Stimulated activated CD8-positive, alpha-beta memory T cell treated with anti-CD3 and anti-CD28 coated beads, Interleukin-2, amount 100 ng/mL, for 48 hours (primary cell): Measurements from ENCODE around the gene RAN.
"Not testable (repeated sequence)": the region's sequence is repeated elsewhere in the genome, so short reads cannot be mapped to it uniquely, and the experiment has no call there.

Experiments
- DNase-seq, 2 donors: peaks; one replicate each; pipeline ENCODE4 v3.0.0-alpha.2; 2020; ENCODE audit warnings: low read depth in 2 of 2

The RAN gene

DNA sequence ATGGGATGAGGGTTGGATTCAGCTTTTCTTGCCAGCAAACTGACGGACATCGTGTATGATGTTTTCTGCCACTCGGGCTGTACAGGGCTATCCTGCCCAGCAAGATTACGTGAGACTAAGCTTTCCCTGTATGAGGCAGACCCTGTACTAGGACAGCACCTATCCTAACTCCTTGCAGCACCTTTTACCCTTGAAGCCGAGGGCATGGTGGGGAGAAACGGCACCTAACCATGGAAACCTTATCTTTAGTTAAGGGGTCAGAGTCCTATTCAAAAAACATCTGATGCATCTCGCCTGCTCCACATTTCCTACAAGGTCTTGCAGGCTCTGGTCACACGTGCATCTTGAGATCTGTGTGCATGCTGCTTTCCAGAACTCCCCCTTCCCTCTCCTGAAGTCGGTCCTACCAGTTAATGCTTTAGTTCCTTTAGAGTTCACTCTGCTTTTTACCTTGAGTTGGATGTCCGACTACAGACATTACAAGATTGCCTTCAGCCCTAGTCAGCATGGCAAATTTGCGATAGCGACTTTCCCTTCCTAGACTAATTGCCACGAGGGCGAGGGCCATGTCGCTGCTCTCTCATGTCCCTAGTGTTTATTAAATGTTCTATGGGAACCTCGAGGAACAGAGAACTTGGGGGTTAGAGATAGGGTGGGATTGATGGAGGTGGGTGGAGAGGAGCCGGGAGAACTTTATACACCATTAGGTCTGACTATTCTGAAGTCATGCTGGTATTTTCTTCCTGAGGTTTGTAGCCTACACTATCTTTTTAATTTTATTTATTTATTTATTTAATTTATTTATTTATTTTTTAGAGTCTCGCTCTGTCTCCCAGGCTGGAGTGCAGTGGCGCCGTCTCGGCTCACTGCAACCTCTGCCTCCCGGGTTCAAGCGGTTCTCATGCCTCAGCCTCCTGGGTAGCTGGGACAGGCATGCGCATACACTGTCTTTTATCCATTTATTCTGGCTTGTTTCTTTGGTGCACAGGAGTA lies 6.6 kb downstream of the RAN start:
- DNase-seq, result no peak

DNA sequence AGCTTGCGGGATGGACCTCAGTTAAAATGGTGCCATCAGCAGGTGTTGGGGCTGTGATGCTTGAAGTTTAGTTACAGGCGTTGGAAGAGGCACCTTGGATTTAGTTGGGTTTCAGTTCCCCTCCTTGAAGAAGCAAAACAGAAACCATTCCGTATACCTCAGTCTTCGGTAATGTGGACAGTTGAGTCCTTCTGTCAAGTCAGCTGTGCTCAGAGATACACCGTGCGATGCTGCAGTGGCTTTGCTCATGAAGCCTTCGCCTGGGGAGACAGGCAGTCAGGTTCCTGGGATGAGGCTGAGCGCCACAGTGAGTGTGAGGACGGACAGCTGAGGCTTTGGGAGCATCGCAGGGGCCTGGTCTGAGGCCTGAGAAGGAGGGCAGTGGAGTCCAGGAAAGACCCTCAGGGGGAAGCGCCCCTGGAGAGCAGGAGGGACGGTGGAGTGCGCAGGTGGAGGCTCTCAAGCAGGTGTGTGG lies 7.4 kb downstream of the RAN start:
- no peak for DNase-seq

DNA sequence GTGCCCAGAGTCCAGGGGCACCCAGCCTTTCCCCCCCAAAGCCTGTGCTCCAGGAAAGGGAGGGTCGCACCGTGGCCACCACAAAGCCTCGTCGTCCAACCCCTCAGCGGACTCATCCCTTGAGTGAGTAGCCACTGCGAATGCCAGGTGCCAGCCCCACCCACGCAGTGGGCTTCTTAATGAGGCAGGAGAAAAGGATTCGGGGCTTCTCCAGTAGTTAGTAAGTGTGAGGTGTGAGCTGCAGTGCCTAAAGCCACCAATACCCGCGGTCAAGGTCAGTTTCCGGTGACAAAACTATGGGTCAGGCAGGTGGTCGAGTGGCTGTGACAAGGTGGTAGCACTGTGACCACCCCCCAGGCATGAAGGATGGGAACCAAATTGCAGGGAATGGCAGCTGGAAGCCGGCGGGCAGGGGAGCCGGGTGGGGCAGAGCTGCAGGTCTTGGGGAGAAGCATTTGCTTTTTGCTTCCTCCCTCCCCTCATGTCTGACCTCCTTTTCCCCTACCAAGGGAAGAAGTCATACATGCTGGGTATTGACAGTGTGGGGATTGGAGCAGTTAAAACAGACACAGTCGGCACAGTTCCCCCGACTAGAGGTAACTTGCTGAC lies 8.0 kb downstream of the RAN start:
- DNase-seq, result no peak

DNA sequence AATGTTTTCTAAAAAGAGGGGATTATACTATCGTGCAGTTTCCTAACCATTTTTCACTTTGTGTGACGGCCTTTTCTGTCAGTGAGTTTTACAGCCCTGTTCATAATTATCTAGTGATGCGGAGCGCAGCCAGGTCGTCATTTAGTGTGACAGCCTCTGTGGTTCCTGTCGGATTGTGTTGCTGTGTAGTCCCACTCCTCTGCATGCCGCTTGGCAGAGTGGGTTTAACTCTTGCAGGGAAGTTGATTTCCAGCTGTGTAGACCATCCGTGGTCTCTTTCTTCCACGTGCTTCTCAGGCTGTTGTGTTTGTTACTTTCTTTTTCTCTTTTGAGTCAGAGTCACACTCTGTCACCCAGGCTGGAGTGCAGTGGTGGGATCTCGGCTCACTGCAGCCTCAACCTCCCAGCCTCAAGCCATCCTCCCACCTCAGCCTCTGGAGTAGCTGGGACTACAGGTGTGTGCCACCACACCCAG lies 8.6 kb downstream of the RAN start:
- no peak for DNase-seq

- DNase-seq, result no peak
Observed at GRCh38 chr12:130881046-130881445, 9.2 kb downstream of the RAN start.

GRCh38 chr12:130881548-130881947 lies 9.7 kb downstream of the RAN start:
- no peak for DNase-seq

GRCh38 chr12:130887190-130887589 lies 15.3 kb downstream of the RAN start:
- DNase-seq, result not testable (repeated sequence)

GRCh38 chr12:130904064-130904463 lies 32.2 kb downstream of the RAN start:
- DNase-seq, result no peak

GRCh38 chr12:130904936-130905455 lies 33.1 kb downstream of the RAN start:
- DNase-seq, result not testable (repeated sequence)

GRCh38 chr12:130909111-130909510 lies 37.2 kb downstream of the RAN start:
- no peak for DNase-seq

GRCh38 chr12:130911193-130911592 lies 39.3 kb downstream of the RAN start:
- no peak for DNase-seq

DNA sequence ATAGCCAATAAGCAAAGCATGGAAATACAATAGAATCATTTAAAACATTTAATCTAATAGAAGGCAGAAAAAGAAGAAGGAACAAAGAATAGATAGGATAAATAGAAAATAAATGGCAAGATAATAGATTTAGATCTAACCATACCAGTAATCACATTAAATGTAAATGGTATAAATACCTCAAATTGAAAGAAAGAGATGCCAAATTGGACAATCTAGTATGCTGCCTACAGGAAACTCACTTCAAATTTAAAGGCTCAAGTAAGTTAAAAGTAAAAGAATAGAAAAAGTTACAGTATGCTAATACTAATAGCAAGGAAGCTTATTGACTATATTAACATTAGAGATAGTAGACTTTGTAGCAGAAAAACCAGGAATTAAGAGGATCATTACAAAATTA lies 40.1 kb downstream of the RAN start:
- DNase-seq, result no peak

DNA sequence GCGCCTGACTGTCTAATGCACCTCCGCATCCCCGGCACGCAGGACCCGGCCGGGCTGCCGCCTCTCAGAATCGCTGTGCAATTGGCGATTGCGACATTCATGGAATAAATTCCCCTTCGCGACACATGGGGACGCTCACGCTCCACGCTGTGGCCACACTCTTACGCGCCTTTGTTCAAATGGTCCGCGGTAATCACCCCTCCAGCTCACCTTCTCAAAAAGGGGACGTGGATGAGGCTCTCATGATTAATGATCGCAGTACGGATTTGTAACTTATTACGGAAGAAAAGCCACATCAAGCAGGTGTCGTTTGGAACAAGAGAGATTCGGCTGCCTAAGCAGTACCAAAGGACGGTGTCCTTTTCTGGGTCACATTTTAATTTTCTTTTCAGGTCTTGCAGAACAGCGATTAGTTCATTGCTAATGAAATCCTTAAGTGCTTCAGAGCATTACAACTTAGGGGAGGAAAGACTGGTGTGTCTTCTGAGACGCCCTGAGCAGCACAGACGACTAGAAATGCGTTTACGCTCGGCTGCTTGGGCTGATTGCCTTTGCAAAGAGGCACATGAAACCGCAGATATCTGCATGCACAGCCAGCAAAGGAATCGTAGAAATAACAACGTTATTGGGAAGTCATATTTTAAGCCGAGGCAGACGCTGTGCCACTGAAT lies 44.5 kb downstream of the RAN start:
- peak in 1 of 2 donors; percentile 3 for DNase-seq

DNA sequence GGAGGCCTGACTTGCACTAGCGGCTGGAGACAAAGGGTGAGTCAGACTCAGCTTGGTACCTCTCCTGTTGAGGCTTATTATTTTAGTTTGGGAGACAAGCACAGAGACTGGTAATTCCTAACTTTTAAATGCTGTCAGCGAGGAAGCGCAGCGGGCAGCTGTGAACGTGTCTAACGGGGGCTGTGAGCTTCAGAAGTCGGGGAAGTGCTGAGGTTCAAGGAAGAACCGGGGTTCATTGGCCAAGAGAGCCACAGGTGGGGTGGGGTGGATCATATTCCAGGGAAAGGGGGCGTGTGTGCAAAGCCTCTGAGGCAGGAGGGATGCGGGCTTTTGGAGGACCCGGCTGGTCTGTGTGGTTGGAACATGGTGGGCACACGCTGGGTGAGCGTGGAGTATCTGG lies 45.7 kb downstream of the RAN start:
- DNase-seq, result no peak

GRCh38 chr12:130919086-130919485 lies 47.2 kb downstream of the RAN start:
- DNase-seq, result no peak

DNA sequence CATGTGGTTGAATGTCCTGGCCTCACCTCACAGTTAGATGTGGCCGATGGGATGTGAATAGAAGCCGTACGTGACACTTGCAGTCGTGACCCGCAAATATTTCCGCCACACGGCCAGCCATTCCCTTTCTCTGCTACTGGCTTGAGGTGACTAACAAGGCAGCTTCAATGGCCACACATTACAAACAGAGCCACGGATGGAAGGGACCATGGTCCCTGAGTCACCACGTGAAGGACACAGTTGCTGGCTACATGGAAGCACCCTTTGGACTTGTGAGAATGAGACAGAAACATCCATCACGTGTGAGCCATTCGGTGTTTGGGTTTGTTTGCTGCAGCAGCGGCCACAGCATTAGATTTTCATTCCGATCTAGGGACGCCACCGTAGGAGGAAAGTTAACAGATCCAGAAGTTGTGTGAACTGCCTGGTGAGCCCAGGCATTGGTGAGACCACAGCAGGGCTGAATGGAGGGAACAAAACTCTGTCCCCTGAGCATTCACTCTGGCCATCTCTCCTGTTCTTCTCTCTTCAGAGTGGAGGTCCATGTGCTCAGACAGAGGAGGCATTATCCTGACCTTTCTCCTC lies 48.3 kb downstream of the RAN start:
- DNase-seq, result no peak

DNA sequence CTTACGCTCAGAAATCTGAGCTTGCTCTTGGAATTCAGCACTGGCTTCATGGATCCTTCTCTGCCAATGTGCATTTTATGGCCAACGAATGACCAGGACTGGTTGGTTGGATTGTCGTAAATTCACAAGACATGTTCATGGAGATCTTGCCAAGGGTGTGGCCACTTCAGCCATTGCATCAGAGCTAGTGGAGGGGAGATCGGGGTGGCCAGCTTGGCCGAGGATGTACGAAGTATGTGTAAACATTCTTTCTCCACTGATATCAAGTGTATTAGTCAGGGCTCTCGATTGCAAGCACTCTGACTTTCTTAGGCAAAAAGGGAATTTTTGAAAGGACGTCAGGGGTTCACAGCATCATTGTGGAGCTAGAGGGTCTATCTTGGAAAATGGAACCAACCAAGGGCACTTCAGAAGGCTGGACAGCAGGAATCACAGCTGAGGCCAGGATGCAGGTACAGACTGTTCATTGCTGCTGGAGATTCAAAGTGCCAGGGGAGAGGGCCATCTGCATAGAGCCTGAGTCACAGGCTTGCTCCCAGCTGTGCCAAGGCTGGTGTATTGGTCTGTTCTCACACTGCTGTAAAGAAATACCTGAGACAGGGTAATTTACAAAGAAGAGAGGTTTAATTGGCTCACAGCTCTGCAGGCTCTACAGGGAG lies 49.0 kb downstream of the RAN start:
- no peak for DNase-seq

DNA sequence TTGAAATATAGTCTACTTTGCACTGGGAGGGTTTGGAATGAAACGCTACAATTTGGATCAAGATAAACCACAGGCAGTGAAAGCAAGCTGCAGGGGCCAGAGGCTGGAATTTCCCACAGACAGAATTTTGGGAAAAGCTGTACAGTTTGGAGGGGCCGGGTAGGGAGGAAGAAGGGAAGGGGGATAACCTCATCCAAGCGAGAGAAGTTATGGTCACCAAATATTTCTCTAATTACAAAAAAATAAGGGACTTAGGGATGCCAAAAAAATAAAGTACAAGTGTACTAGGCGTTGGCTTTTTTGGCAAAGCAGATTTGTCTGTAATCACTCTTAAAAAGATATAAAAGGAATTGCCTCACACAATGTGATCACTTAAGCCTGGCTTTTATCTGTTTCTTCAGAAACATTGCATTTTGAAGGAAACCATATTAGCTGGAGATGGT lies 50.7 kb downstream of the RAN start:
- DNase-seq, result no peak

- no peak for DNase-seq
Observed at GRCh38 chr12:130924966-130925665, 53.2 kb downstream of the RAN start.

DNA sequence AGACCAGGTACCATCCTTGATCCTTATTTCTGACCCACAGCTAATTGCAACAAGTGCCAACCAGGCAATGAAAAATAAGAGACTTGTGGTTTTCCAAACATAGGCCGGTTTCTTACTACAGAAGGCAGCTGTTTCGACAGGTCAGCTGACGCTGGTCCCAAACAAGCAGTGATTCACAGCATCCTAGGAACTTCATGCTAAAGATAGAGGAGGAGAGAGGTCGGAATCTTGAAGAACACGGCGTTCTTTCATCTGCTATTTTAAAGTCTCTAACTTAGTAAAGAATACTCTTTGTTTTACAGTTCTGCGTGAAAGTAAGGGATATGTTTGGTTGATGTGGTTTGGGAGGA lies 53.8 kb downstream of the RAN start:
- DNase-seq, result no peak
